IPS-NIHi7 (cell line): ENCODE results near the gene NCS1.

Experiments used
- DNase-seq: peaks from one replicate; pipeline ENCODE4 v3.0.0; 2012; ENCODE audit warnings: mixed read lengths; ENCODE audit errors: extremely low spot score

NCS1 gene

DNA sequence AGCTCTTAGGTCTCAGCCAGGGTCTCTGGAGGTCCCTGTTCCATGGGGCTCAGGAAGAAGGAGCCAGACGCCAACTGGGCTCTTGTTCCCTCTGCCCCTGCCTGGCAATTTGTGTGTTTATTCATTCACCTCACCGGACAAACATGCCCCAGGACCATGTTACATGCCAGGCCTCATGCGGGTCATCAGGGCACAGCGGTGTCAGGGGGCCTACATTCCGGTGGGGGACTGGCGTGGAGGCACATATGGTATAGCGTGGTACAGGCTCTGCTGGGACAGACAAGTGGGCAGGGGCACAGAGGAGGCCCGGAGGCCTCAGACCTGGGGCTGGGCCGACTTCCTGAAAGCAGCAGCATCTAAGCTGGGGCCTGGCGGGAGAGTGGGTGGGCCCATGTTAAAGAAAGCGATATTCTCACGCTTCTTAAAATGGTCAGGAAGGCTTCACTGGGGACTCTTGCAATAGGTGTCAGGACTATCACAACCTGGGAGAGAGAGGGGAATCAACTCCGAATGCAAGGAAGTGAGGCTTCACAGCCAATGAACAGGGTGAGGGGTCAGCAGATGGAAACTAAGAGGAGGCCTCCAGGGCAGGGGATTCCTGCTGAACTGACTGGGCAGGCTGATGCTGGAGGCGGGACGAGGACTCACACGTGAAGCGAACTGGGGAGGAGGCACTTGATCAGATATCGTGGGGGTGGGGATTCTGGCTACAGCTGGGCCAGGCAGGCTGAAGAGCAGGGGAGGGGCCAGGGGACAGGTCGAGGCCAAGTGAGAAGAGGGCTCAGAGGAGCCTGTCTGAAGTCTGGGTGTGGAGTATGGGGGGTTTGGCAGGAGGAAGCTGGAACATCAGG, 41.9 kb downstream of the NCS1 start:
- peak; percentile 82 for DNase-seq

GRCh38 chr9:130214776-130215340, 42.7 kb downstream of the NCS1 start:
- DNase-seq, result no peak

GRCh38 chr9:130215341-130216119, 43.3 kb downstream of the NCS1 start:
- DNase-seq, result no peak

DNA sequence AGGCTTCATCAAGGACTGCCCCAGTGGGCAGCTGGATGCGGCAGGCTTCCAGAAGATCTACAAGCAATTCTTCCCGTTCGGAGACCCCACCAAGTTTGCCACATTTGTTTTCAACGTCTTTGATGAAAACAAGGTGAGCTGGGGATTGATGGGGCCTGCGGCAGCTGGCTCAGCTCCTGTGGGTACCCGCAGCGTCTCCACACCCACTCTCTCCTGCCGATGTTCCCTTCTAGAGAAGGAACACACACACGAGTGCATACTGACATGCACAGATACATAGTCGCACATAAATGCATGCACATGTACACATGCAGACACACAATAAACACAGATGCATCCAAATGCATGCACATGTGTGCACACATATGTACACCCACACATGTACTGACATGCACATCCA, 45.6 kb downstream of the NCS1 start:
- DNase-seq, result no peak

DNA sequence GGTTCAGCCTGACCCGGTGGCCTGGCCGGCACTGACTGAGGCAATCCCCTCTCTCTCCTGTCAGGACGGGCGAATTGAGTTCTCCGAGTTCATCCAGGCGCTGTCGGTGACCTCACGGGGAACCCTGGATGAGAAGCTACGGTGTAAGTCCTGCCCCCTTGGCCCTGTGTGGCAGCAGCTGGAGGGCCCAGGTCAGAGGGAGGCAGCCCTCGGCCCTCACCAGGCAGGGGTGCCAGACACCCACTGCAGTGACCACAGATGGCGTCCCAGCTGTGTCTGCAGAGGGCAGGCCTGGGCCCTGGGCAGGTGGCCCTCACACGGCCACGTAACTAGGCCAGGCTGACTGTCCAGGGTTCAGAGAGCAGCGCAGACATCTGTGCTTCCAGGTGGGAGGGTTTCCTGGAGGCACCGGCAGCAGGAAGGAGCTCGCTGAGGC, 47.5 kb downstream of the NCS1 start:
- DNase-seq, result no peak

GRCh38 chr9:130220352-130220751, 48.1 kb downstream of the NCS1 start:
- DNase-seq, result peak; percentile 66

DNA sequence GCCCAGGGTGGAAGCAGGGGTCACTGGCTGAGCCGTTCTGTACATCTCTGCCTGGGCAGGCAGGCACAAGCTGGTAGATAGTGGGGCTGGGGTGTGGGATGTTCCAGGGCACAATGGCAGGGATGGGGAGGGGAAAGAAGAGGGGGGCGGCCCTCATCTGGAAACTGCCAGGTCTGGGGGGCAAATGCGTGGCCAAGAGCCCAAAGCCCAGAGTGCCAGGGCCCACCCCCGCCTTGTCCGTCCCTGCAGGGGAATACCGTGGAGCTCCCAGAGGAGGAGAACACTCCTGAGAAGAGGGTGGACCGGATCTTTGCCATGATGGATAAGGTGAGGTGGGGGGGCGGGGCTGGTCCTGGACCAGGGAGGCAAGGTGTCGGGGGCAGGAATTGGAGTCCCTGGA, 50.6 kb downstream of the NCS1 start:
- DNase-seq, result no peak

DNA sequence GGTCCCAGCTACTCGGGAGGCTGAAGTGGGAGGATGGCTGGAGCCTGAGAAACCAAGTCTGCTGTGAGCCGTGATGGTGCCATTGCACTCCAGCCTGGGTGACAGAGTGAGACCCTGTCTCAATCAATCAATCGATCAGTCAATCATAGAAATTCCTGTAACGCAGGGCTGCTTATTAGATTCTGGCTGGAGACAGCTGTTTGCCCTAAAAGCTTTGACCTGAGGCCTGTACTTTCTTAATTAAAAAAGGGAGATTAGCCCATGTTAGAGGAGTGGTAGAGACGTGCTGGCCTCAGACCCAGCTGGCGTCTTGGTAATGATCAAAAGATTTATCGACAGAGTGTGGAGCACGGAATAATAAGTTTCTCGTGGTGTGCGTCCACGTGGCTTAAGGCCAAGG, 52.9 kb downstream of the NCS1 start:
- DNase-seq, result no peak

- no peak for DNase-seq
Measured at GRCh38 chr9:130225586-130225985, 53.4 kb downstream of the NCS1 start.

GRCh38 chr9:130226112-130226511, 53.9 kb downstream of the NCS1 start:
- DNase-seq, result no peak

DNA sequence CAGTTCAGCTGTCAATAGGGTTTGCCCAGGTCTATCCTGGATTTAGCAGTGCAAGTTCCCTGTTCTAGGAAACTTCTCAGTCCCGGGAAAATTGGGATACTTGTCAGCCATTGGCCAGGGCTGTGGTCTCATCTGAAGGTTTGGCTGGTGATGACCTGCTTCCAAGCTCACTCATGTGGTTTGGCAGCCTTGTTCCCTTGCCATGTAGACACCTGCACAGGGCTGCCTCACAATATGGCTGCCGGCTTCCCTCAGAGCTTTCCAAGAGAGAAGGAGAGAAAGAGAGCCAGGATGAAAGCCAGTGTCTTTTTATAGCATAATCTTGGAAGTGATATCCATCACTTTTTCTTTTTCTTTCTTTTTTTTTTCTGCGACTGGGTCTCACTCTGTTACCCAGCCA, 55.6 kb downstream of the NCS1 start:
- DNase-seq, result no peak

DNA sequence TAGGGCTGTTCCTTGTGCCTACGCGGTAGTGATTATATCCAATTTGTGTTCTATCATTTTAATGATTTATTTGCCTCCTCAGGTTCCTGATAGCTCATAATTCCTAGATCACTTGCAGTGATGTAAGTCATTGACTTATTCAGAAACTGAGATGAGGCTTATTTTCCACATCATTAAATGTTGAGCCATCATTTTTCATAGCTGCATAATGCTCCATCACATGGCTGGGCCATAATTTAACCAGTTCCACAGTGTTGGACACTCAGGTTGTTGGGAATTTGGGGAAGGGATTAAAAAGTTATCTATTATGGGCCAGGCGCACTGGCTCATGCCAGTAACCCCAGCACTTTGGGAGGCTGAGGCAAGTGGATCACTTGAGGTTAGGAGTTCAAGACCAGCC, 57.6 kb downstream of the NCS1 start:
- no peak for DNase-seq

DNA sequence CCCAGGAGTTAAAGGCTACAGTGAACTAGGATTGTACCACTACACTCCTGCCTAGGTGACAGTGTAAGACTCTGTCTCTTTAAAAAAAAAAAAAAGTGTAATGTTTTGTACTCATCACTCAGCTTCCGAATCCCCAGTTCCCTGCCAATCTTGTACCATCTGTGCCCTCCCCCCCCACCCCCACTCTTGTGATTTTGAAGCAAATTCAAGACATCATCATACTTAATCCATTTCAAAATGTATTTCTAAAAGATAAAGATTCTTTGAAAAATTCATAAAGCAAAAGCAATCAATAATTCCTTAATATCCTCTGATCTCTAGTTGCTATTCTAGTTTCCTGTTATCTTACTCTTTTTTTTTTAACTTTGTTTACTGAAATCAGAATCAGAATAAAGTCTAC, 58.4 kb downstream of the NCS1 start:
- no peak for DNase-seq

DNA sequence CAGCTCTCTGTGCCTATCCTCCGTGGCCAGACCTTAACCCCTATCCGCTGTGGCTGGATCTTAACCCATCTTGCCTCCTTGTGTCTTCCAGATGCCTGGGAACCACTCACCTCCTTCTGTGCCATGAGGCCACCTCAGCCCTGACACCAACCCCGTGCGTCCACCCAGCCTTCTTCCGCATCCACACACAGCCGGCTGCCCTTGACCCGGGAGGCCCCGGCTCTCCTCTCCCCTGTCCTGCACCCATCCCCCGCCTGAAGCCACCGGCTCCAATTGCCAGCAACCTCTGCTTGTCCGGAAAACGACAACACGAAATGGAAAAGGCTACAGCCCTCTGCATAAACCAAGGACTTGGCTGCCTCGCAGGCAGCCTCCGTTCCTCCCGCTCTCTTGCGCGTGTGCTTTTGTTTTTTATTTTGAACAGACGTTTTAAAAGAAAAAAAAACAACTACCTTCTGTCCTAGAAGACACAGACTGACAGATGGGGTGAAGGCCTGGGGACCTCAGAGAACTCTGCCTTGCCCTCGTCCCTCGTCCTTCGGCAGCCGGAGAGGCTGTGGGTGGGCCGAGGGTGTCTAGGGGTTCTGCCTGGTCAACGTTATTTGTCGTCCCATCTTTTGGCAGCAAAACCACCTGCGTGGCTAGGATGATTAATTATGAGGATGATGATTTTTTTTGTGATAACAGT, 60.8 kb downstream of the NCS1 start:
- no peak for DNase-seq

- DNase-seq, result no peak
Measured at GRCh38 chr9:130233587-130233945, 61.4 kb downstream of the NCS1 start.

DNA sequence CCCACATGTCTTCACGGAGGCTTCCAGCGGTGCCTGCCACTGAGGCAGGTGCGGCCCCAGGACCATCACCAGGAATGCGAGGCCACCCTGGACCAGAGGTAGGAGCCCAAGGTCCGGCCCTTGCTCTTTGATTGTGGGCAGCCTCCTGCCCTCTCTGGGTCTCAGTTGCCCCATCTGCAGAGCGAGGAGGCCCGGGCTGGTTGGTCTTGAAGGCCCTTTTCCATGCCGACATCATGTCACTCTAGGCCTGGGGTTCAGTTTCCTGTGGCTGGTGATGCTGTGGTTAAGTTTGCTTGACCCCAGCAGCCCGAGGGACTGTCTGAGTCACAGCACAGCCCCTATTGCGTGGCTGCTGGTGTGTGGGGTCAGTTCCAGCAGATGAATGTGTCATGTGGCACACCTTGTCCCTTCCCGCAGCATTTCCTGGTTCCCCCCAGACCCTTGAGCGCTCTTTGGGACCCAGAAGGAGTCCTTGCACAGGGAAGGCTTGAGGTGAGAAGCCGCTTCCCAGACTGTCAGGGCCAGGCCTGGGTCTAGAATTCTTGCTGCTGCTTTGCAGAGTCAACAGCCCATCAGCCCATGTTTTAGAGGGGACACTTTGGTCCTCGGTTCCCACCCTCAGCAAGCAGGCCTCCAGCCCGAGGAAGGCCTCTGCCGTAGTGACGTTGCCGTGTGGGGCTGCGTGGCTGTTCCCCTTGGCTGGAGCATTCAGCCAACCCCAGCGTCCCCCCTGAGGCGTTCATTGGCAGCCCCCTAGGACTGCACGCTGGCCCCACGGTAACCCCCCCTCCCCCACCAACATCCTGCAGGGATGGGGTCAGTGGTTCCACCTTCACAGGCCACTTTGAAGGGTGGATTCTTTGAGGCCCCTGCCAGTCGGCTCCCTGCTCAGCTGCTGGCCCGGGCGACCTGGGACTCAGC, 62.4 kb downstream of the NCS1 start:
- no peak for DNase-seq

- peak; percentile 80 for DNase-seq
Measured at GRCh38 chr9:130235558-130236435, 63.6 kb downstream of the NCS1 start.

DNA sequence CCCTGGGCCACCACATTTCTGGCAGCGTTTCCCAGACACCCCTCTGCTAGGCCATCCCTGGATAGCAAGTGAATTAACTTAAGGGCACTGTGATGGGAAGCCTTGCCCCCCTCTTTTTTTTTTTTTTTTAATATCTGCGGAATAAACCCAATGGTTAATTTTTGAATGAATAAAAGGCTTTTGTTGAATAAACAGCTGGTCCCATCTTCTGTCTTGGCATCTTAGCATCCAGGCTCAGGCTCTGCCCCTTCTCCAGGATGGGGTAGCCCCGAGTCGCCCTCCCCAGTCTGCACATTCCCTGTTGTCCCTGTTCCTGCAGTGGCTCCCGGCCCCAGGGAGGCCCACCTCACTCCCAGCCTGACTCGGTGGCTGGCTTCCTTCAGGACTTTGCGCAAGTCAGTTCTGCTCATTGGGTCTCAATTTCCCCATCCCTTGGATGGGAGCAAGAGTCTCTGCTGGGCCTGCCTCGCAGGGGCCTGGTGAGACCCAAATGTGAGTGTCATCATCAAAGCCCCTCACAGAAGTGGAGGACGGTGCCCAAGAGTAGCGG, 64.3 kb downstream of the NCS1 start:
- no peak for DNase-seq

DNA sequence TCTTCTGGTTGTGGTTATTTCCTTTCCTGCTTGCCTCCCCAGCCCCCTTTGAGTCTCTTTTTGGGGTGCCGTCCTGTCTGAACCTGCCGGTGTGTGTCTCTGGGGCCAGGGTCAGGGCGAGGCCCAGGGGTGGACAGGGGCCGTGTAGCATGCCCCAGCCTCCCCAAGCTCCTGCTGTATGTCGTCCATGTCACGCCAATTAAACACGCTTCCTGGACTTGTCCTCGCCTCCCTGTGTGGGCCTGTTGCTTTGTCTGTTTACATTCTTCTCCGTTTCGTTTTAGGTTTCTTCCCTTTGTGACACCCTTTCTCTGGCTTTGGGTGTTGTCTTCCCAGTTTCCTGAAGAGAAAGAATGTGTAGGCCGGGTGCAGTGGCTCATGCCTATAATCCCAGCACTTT, 64.9 kb downstream of the NCS1 start:
- DNase-seq, result no peak
